ENCODE measurements around the gene C22orf31.

DNA sequence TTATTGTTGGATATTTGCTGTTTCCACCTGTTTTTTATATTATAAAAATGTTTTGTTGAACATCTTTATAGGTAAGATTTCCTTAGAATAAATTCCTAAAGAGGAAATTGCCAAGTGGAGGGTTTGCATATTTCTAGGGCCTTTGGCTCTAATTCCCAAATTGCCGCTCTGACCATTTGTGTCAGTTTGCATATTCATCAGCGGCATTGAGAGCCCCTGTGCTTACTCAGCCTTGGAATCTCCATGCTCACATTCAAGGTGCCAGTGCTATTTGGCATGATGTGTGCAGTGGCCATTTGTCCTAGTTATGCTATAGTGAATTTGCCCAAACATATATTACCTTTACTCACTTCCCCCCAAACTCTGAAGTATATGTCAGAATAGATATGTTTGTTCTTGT, 36.7 kb upstream of the C22orf31 start:
- TF ChIP-seq YY1 (IDR thresholded peaks at IDR 0.05; ENCODE audit: insufficient read depth, insufficient read length) (no peak), SUZ12 (IDR thresholded peaks at IDR 0.05; ENCODE audit: extremely low read depth, insufficient read depth, insufficient read length) (no peak)

Measured in NT2/D1 (cell line).